GM18870 (cell line): ENCODE measurements around the gene TSEN15.
"Not testable (repeated sequence)": the region's sequence is repeated elsewhere in the genome, so short reads cannot be mapped to it uniquely, and the experiment has no call there.

ENCODE experiments used
- ATAC-seq: cut with Tn5 transposase; IDR thresholded peaks from one replicate; pipeline ENCODE4 v1.9.1; 2021; ENCODE audit warnings: moderate library complexity; ENCODE audit not compliant: unreplicated experiment

The TSEN15 gene

DNA sequence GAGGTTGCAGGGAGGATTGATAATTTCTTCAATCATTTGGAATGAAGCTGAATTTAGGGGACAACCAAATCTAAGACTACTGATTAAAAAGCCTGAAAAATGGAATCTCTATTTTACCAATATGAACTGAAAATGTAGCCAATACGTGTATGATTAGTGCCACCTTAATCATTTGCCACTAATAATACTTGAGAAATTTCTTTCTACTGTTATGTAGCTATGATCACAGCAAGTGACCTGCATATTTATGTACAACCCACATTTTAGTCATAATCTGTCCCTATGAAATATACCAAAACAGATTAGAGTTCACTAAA lies 20.5 kb upstream of the TSEN15 start:
- no peak for ATAC-seq

DNA sequence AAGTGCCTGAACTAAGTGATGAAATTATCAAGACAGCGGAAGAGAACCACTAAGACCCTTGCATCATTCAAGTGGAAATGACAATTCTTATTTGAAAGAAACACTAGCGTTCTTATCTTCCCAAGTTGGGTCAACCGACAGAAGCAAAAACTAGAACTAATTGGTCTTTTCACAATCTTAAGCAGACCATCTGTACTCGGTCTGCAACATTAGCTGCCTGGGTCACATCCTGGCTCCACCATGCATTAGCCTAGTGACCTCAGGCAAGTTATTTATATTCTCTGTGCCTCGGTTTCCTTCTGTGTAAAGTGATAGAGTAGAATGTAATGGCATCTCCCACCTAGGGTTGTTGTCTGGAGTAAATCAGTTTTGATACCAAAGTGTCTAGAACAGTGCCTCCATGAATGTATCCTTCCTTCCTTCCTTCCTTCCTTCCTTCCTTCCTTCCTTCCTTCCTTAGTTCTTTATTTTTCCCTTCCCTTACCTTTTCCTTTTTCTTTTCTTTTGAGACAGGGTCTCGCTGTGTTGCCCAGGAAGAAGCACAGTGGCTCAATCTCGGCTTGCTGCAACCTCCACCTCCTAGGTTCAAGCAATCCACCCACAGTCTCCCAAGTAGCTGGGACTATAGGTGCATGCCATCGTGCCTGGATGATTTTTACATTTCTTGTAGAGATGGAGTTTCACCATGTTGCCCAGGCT lies 20.0 kb upstream of the TSEN15 start:
- ATAC-seq: no peak

DNA sequence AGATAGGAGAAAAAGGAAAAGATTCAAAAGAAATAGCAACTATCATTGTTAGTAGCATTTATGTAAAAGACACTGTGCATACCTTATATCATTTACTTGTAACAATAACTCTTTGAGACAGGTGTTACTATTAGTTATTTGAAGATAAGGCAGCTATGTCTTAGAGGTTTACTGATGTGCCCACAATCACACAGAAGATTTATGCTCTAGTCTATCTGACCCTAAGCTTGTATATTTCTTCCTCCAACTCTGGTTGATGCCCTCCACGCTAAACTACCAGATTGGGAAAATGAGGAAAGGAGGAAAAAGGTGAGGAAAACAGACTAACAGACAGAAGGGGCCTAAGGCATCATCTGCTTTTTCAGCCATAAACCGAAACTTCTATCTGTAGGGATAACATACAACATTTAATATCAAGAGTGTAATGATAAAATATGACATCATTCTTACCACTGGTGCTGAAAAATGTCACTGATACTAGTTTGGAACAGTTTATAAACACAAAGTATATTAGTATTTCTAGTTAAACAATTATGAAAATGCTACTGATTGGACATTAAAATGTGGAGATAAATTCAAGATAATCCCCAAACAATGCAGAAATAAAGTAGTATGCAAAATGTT lies 19.1 kb upstream of the TSEN15 start:
- ATAC-seq: no peak

DNA sequence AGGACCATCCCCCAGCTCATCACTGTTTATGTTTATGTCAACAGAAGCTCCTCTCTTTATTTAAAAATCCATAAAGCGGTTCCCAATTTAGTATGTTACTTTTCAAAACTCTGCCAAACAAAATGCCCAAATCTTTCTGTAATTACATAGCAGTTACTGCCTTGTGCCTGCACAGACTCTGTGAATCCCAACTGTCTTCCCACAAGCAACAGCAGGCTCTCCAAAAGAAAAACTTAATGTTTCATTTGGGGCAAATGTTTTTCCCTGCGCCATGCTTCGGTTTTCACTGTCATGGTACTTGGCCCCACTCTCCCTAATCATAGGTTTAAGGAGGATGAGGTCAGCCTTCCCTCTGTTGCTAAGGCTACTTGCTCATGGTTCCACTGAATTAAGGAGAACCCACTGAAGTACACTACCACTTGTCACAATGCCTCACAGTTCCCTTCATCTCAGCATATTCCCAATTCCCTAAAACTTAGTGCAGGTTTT lies 18.6 kb upstream of the TSEN15 start:
- no peak for ATAC-seq

DNA sequence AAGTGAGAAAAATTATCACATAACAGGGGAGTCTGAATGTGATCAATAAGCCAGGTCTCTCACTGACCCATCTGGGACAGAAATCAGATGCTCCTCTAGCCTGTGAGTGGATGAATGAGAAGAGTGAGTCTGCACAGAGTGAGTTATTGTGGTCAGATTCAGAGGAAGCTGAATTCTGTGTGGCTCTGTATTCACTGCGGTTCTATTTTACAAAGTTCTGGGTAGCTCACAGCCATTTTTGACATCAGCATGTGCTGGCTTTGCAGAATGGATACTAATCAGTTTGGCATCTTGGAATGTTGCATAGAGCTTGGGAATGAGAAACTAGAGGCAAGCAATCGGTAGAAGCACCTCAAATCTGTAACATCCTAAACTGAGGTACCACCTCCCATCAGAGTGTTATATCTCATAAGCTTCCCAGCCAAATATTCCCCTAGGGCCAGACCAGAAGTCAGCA lies 17.8 kb upstream of the TSEN15 start:
- ATAC-seq: no peak

DNA sequence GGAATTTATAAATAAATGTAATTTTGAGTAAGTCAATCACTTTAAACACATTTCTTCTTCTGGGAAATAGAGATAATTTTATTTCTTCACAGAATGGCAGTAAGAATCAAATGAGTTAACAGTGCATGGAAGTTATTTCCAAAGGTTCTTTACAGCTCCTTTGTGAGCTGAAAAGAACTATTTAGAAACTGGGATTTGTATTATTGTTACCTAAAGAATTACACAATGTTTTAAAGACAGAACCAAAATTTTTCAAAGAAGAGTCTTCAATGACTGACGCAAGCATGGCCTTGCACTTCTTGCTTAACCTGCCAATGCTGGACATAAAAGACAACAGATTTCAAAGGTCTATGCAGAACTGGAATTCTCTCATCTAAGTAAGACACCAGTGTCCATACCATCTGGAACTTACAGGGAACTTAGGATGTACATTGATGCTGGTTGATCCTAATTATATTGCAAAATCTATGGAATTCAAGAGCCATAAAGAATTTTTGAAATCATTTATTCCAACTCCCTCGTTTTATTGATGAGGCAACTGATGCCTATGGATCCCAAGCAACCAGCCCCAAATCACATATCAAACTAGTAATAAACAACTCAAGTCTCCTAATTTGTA lies 16.7 kb upstream of the TSEN15 start:
- ATAC-seq: no peak

DNA sequence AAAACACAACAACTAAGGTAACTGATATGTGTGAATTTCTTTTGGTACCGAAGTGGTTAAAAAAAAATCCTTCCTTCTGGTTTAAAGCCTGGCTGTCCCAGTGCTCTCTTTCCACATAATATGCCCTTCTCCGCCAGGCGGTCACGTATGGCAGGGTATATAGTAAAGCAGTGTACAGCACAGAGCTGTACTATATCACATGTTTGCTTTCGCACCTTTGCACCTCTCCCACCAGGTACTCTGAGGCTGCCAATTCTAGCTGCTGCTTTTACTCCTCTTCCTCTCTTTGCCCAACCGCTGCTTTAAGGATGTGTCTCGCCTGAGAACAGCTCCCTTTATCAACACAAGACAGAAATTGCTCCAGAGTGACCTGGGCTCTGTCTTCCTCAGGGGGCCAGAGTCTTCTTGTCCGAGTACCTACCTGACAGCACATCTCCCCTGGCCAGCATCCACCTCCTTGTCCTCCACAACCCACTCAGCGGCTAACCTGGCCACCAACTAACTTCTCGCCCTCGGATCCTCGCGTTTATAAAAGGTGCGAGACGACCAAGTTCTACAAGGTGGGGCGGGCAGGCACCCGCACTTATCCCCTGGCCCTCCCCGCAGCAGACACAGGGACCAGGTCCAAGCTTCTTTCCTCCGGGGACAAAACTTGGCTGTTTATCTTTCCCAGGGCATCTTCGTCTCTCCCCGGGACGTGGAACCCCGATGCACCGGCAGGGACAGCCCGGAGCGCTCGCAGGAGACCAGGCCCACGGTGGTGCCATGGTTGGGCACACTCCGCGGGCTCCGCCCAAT lies 15.6 kb upstream of the TSEN15 start:
- ATAC-seq: no peak

DNA sequence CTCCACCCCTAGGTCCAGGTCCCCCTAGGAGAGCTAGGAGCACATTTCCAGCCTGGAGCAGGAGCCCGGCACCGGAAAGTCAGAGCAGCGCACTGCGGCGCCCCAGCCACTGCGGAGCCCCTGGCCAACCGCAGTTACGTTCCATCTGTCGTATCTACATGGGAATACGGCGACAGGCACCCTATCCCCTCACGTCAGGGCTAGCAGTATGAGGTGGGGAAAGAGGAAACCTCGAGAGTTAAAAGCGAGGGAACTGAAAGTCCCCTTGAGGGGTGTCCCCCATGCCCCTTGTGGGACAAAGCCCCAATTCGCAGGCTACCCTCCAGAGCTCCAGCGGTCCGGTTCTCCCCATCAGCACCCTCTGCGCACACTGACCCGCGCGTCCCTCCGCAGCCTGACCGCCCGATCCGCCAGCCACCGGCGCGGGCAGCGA lies 15.0 kb upstream of the TSEN15 start:
- no peak for ATAC-seq

DNA sequence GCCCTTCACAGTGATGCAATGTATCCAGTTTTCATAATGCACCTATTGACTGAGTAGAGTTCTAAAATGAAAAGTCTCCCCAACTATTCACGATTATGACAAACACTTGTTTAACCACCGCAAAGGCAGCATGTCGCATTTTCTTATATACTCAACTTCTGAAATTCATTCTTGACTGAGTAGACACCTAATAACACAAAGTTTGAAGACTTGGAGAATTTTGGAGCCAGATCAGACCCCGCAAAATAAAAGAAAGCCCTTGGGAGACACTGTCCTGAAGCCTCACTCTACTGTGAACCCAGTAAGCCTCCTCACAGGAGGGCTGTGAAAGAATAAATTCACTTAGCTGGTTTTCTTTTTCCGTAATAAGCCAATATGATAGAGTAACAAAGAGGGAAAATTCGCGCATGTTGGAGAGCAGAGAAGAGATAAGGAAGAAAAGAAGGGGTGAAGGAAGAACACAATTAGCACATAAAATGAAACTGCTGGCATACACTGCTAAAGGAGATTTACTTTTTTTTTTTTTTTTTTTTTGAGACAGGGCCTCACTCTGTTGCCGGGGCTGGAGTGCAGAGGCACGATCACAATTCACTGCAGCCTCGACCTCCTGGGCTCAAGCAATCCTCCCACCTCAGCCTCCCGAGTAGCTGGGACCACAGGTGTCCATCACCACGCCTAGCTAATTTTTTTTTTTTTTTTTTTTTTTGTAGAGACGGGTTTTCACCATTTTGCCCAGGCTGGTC lies 13.5 kb upstream of the TSEN15 start:
- ATAC-seq: no peak

DNA sequence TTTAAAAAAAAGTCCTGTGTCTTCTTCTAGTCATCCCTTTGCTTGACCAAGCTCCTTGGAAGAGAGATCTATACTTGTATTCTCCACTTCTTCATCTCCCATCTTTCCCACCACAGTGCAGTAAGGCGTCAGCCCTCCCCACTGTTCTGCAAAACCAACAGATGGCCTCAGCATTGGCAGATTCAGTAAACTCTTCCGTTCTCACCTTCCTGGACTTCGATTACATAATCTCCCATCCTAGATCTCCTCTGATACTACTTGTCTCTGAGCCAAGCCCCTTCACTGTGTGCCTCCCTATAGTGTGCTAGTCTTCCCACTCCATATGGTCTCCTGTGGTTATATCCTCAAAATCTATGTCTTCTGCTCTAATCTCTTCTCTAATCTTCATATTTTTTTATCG lies 12.4 kb upstream of the TSEN15 start:
- ATAC-seq: no peak

DNA sequence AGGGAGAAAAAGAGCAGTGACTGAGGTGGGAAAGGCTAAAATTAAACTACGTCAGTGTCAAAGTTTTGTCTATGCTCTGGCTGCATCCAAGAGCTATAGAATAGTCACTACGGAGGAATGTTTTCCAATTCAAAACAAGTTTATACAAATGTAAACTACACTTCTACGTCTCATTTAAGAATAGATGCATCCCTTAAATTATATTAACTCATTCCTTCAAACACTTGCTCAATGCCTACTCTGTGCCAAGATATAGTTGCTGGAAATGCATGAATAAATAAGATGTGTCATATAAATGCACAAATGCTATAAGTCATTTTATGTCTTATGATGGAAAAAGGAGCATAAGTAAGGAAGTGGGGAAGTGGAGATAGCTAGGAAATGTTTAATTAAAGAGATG lies 9.8 kb upstream of the TSEN15 start:
- ATAC-seq: no peak

DNA sequence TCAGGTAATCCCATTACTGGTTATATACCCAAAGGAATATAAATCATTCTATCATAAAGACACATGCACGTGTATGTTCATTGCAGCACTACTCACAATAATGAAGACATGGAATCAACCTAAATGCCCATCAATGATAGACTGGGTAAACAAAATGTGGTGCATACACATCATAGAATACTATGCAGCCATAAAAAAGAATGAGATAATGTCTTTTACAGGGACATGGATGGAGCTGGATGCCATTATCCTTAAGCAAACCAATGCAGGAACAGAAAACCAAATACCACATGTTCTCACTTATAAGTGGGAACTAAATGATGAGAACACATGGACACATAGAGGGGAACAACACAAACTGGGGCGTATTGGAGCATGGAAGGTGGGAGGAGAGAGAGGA lies 8.2 kb upstream of the TSEN15 start:
- not testable (repeated sequence) for ATAC-seq

DNA sequence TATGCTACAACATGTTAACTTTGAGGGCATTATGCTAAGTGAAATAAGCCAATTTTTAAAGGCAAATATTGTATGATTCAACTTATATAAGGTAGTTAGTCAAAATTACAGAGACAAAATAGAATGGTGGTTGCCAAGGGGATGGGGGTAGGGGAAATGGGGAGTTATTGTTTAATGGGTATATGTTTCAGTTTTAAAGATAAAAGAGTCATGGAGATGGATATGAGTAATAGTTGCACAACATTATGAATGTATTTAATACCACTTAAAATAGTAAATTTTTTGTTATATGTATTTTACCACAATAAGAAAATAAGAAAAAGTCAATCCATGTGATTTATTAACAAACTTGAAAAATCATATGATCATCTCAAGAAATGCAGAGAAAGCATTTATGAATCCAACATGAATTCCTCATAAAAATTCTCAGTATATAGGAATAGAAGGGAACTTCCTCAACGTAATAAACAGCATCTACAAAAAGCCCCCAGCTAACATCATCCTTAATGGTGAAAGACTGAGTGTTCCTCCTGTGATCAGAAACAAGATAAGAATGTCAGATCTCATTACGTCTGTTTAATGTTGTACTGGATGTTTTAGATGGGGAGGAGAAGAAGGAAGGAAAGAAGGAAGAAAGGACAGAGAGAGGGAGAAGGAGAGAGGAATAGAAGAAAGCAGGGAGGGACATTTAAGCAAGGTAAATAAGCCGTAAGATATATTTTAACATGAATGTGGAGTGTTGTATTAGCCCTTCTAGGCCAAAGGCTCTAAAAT lies 6.7 kb upstream of the TSEN15 start:
- no peak for ATAC-seq

DNA sequence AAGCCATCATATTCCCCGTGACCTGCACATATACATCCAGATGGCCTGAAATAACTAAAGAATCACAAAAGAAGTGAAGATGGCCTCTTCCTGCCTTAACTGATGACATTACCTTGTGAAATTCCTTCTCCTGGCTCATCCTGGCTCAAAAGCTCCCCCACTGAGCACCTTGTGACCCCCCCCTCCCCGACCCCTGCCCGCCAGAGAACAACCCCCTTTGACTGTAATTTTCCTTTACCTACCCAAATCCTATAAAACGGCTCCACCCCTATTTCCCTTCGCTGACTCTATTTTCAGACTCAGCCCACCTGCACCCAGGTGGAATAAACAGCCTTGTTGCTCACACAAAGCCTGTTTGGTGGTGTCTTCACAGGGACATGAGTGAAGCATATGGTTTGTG lies 4.0 kb upstream of the TSEN15 start:
- not testable (repeated sequence) for ATAC-seq

DNA sequence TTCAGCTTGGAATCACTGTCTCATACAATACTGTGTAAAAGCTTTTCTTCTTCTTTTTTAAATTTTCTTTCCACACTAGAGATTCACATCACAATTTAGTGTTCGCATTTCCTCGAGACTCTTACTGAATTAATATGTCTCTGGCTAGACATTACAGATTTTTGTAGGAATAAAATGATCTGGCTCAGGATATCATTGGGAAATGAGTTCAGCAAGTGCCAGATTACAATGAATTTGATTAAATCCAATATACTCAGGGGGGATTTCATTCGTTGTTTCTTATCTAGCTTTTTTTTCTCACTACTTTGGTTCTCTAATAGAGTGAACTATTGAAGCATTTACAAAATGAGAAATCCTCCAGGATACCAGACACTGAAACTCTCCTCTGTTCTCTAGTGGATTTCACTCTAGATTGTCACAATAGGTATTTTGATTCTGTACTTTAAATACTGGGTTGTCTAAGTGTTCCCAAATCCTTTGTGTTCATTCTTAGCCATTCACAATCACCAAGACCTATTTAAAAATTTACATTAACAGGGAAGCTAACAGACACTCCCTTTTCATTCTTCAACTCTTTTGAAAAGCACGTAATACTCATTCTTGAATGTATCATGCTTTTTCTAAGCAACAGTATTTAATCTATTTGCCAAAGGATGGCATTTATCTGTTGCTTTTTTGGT lies 2.8 kb upstream of the TSEN15 start:
- no peak for ATAC-seq

DNA sequence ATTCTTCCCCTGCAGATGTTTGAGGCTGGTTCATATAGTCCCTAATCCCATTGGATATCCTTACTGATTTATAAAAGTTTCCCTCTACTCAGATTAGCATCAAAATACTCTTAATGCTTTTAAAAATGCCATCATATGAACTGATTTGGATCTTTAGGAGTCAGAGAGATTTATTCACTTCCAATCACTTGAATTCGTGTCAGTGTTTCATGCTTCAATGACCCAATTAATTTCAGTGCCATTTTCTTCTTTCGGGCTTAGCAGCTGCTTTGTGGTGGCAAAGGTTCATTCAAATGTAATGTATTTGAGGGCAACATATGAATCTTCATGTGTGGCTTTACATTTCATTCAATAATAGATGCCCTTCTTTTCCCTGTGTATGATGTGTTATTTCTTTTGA lies 2.2 kb upstream of the TSEN15 start:
- ATAC-seq: no peak

DNA sequence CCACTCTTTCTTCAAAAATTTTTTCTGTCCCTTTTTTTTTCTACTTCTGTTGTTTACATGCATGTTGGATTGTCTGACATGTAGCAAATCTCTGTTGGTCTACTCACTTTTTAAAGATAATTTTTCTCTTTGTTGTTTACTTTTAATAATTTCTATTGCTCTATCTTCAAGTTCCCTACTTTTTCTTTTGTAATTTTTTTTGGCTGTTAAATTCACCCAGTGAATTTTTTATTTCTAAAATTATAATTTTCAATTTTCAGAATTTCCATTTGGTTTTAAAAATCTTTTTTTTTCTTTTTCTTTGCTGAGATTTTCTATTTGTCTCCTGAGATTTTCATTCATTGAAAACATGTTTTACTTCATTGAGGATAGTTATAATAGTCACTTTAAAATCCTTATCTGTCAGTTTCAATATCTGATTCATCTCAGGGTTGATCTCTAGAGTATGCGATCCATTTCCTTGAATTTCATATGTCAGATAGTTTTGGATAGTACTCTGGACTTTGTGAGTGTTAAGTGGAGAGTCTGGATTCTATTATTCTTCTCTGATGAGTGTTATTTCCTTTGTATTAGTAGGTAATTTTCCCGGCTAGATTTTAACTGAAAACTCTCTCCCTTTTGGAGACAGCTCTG lies 1.6 kb upstream of the TSEN15 start:
- ATAC-seq: no peak

DNA sequence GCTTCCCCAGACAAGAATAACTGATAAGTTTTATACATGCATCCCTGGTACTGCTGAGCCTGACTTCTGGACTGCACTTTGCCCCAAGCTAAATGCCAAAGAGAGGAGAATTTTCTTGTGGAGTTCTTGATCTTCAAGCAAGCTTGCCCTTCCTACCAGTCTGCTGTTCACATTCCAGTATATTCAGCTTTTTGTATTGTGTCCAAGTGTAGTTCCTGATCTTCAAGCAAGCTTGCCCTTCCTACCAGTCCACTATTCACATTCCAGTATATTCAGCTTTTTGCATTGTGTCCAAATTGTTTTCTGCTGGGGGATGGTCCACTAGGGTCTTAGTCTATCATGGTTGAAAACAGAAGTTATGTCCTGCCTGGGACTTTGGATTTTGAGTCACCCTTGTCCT lies 894 bp upstream of the TSEN15 start:
- no peak for ATAC-seq

DNA sequence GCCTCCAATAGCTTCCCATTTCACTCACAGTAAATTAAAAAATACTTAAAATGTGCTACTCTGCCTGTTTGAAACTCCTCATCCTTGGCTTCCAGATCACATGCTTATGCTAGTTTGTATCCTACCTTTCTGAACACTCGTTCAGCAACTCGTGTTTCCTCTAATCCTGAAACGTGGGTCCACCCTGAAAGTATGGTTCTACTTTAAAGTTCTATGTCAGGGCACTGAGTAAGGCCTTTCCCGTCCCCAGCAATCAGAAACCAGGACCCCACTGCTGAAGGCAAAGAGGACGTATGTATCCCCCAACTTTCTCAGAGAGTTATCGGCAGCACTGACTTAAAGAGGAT lies 419 bp upstream of the TSEN15 start:
- no peak for ATAC-seq
